ENCODE measurements around the gene FYN. TPM values are rescaled to one million over a fixed set of nuclear protein-coding genes. Genes with fewer than 3 reads are reported as not detected.

The FYN gene
- total RNA-seq, 4 donors from 2014 or later = 37.8 to 65.8 (median 53.8) TPM

- Histone ChIP-seq H3K9me3 (no peaks in the 10 kb centered on the region), H3K27ac (replicated peaks in 1 of 4) (no peak overlapping the region), H3K36me3 (no peaks in the 10 kb centered on the region), H3K4me1 (peaks cover 25 to 38% (median 36%) of the 10 kb centered on the region in 4 donors), H3K27me3 (no peaks in the 10 kb centered on the region), H3K4me3 (no peak overlapping the region)
- intact Hi-C loops (cut with DNase I) = no loop called here
- no peak for DNase-seq (ENCODE audit: extremely low spot score)
- WGBS = 76% methylated on average over 2 of the region's 2 CpGs
- TF ChIP-seq POLR2A (IDR thresholded peaks at IDR 0.05; ENCODE audit: low read depth) (no peak), EP300 (IDR thresholded peaks at IDR 0.05) (no peak), POLR2AphosphoS5 (IDR thresholded peaks at IDR 0.05) (peak in 1 of 2 donors; percentile 30), CTCF (IDR thresholded peaks at IDR 0.05) (no peak)
Measured at GRCh38 chr6:111784433-111784832, 88.8 kb downstream of the FYN start.

- intact Hi-C loops (cut with DNase I) = no loop called here
- TF ChIP-seq POLR2AphosphoS5 (IDR thresholded peaks at IDR 0.05) = no peak
- no peak for TF ChIP-seq CTCF (IDR thresholded peaks at IDR 0.05)
- TF ChIP-seq EP300 (IDR thresholded peaks at IDR 0.05) = no peak
- TF ChIP-seq POLR2A (IDR thresholded peaks at IDR 0.05; ENCODE audit: low read depth) = no peak
- Histone ChIP-seq H3K27ac (replicated peaks in 1 of 4) (no peak overlapping the region), H3K36me3 (no peaks in the 10 kb centered on the region), H3K9me3 (no peaks in the 10 kb centered on the region), H3K27me3 (no peaks in the 10 kb centered on the region), H3K4me1 (peaks cover 15 to 37% (median 26%) of the 10 kb centered on the region in 4 donors), H3K4me3 (no peak overlapping the region)
- no peak for DNase-seq (ENCODE audit: extremely low spot score)
- 78% methylated on average over 3 of the region's 3 CpGs for WGBS
Measured at GRCh38 chr6:111782887-111783466, 90.3 kb downstream of the FYN start.

GRCh38 chr6:111782192-111782809 lies 91.0 kb downstream of the FYN start:
- H3K9me3 ChIP-seq = no peaks in the 10 kb centered on the region
- H3K4me3 ChIP-seq = no peak overlapping the region
- TF ChIP-seq CTCF (IDR thresholded peaks at IDR 0.05) (no peak), POLR2A (IDR thresholded peaks at IDR 0.05; ENCODE audit: low read depth) (no peak), POLR2AphosphoS5 (IDR thresholded peaks at IDR 0.05) (no peak), EP300 (IDR thresholded peaks at IDR 0.05) (no peak)
- H3K27me3 ChIP-seq = no peaks in the 10 kb centered on the region
- H3K4me1 ChIP-seq = peaks cover 15 to 37% (median 26%) of the 10 kb centered on the region in 4 donors
- WGBS = 95% methylated on average over 5 of the region's 5 CpGs
- intact Hi-C loops (cut with DNase I) = no loop called here
- no peaks in the 10 kb centered on the region for H3K36me3 ChIP-seq
- no peak for DNase-seq (ENCODE audit: extremely low spot score)
- no peak overlapping the region for H3K27ac ChIP-seq (replicated peaks in 1 of 4)

- no peak overlapping the region for H3K4me3 ChIP-seq
- DNase-seq (ENCODE audit: extremely low spot score) = no peak
- H3K4me1 ChIP-seq = peaks cover 15 to 37% (median 33%) of the 10 kb centered on the region in 4 donors
- WGBS = 66% methylated on average over 11 of the region's 11 CpGs
- H3K27me3 ChIP-seq = no peaks in the 10 kb centered on the region
- H3K27ac ChIP-seq (replicated peaks in 1 of 4) = no peak overlapping the region
- no peaks in the 10 kb centered on the region for H3K36me3 ChIP-seq
- no peak for TF ChIP-seq EP300 (IDR thresholded peaks at IDR 0.05)
- TF ChIP-seq POLR2AphosphoS5 (IDR thresholded peaks at IDR 0.05) = no peak
- no peak for TF ChIP-seq POLR2A (IDR thresholded peaks at IDR 0.05; ENCODE audit: low read depth)
- TF ChIP-seq CTCF (IDR thresholded peaks at IDR 0.05) = no peak
- H3K9me3 ChIP-seq = no peaks in the 10 kb centered on the region
- intact Hi-C loops (cut with DNase I) = no loop called here
Measured at GRCh38 chr6:111781041-111781708, 92.1 kb downstream of the FYN start.

Data from esophagus muscularis mucosa (tissue), 4 donors.